B cell (primary cell): Measurements from ENCODE around the gene WDFY2.

Experiments
- CTCF ChIP-seq: fragments of 200-600 bp; IDR thresholded peaks from one replicate; pipeline ENCODE4 v1.8.0; 2022; ENCODE audit warnings: antibody characterized with exemption, mild to moderate bottlenecking
- EZH2 ChIP-seq: IDR thresholded peaks from 2 replicates; pipeline ENCODE4 v1.6.1; 2012; ENCODE audit warnings: borderline replicate concordance, low read depth, mild to moderate bottlenecking, moderate library complexity, low read length; ENCODE audit not compliant: insufficient read depth, poor library complexity, severe bottlenecking

GRCh38 chr13:51682686-51683085, 98.4 kb downstream of the WDFY2 start:
- TF ChIP-seq CTCF: no peak
- no peak for TF ChIP-seq EZH2
